NK-92 (cell line): ENCODE measurements around the gene TPCN2.
"Not testable (repeated sequence)": the region's sequence is repeated elsewhere in the genome, so short reads cannot be mapped to it uniquely, and the experiment has no call there.

ENCODE experiments used
- DNase-seq: peaks from one replicate; lab custom pipeline; 2025; ENCODE audit not compliant: unreplicated experiment; lab: John Stamatoyannopoulos, UW

TPCN2 gene

GRCh38 chr11:69048694-69049489 is at the start of gene TPCN2:
TSS of gene TPCN2 (plus strand) at chr11:69048932. CDS start at chr11:69048998, 66 bp downstream.
- DNase-seq, result peak; percentile 33

GRCh38 chr11:68999093-68999747 is 49.5 kb upstream of the TPCN2 start:
- DNase-seq, result no peak

GRCh38 chr11:68999748-69000355 is 48.9 kb upstream of the TPCN2 start:
- DNase-seq, result not testable (repeated sequence)

GRCh38 chr11:69000391-69000790 is 48.3 kb upstream of the TPCN2 start:
- no peak for DNase-seq

GRCh38 chr11:69000831-69001242 is 47.9 kb upstream of the TPCN2 start:
- DNase-seq, result no peak

GRCh38 chr11:69001243-69002081 is 47.3 kb upstream of the TPCN2 start:
- no peak for DNase-seq

GRCh38 chr11:69002110-69002569 is 46.6 kb upstream of the TPCN2 start:
- no peak for DNase-seq

- DNase-seq, result no peak
These were observed 46.0 kb upstream of the TPCN2 start for GRCh38 chr11:69002570-69003231.

GRCh38 chr11:69003301-69003865 is 45.3 kb upstream of the TPCN2 start:
- no peak for DNase-seq

- no peak for DNase-seq
These were observed 44.8 kb upstream of the TPCN2 start for GRCh38 chr11:69003866-69004367.

- DNase-seq, result no peak
These were observed 44.1 kb upstream of the TPCN2 start for GRCh38 chr11:69004411-69005182.

- DNase-seq, result no peak
These were observed 43.5 kb upstream of the TPCN2 start for GRCh38 chr11:69005183-69005630.

- no peak for DNase-seq
These were observed 42.9 kb upstream of the TPCN2 start for GRCh38 chr11:69005631-69006368.

GRCh38 chr11:69006816-69007215 is 41.9 kb upstream of the TPCN2 start:
- DNase-seq, result no peak

GRCh38 chr11:69007975-69008381 is 40.8 kb upstream of the TPCN2 start:
- no peak for DNase-seq

- DNase-seq, result no peak
These were observed 39.8 kb upstream of the TPCN2 start for GRCh38 chr11:69008737-69009440.

GRCh38 chr11:69009441-69010211 is 39.1 kb upstream of the TPCN2 start:
- DNase-seq, result no peak
